ENCODE data around the gene CARMIL1.

DNA sequence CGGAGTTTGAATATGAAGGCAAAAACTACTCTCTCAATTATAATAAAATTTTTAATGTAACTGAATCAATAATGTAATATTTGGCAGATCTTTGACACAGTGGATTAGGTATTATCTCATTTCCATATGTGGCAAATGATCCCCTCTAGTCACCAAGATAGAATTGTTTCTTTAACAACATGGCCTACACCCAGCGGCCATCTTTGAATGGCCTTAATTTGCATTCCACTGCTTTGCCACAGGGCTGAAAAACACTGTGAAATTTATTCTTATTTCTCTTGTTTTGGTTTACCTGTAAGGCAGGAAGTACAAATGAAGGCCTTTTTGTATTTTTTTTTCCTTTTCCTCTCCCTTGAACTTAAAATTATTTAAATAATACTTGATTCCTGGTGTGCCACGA is 210.2 kb downstream of the CARMIL1 start:
- TF ChIP-seq, protein P1, sequence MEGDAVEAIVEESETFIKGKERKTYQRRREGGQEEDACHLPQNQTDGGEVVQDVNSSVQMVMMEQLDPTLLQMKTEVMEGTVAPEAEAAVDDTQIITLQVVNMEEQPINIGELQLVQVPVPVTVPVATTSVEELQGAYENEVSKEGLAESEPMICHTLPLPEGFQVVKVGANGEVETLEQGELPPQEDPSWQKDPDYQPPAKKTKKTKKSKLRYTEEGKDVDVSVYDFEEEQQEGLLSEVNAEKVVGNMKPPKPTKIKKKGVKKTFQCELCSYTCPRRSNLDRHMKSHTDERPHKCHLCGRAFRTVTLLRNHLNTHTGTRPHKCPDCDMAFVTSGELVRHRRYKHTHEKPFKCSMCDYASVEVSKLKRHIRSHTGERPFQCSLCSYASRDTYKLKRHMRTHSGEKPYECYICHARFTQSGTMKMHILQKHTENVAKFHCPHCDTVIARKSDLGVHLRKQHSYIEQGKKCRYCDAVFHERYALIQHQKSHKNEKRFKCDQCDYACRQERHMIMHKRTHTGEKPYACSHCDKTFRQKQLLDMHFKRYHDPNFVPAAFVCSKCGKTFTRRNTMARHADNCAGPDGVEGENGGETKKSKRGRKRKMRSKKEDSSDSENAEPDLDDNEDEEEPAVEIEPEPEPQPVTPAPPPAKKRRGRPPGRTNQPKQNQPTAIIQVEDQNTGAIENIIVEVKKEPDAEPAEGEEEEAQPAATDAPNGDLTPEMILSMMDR (IDR thresholded peaks at IDR 0.05) = no peak
- no peak for TF ChIP-seq POLR2A (IDR thresholded peaks at IDR 0.05)
- no peak for TF ChIP-seq POLR2AphosphoS5 (IDR thresholded peaks at IDR 0.05)

All from breast epithelium (tissue), 3 donors.